SJCRH30 (cell line): Measurements from ENCODE around the gene SLC5A2. TPM values are rescaled to one million over a fixed set of nuclear protein-coding genes. Genes with fewer than 3 reads are reported as not detected.
A peak's percentile ranks its signal among the peaks of the same experiment; 100 is the strongest.

Experiments
- DNase-seq, 2 experiments: peaks; one replicate each; pipeline ENCODE4 v3.0.0-alpha.2; 2015 to 2020
- H3K27ac ChIP-seq: fragments of 250-450 bp; sonication (Bioruptor Pico); 2 replicates; pipeline ENCODE4 v1.5.1; 2020; ENCODE audit warnings: mild to moderate bottlenecking, moderate library complexity
- H3K27me3 ChIP-seq: fragments of 250-450 bp; sonication (Bioruptor Pico); 2 replicates; pipeline ENCODE4 v1.5.1; 2020; ENCODE audit warnings: mild to moderate bottlenecking, moderate library complexity
- H3K36me3 ChIP-seq: fragments of 250-450 bp; sonication (Bioruptor Pico); 2 replicates; pipeline ENCODE4 v1.5.1; 2020; ENCODE audit warnings: mild to moderate bottlenecking, moderate library complexity
- H3K4me1 ChIP-seq: fragments of 250-450 bp; sonication (Bioruptor Pico); 2 replicates; pipeline ENCODE4 v1.5.1; 2020; ENCODE audit warnings: mild to moderate bottlenecking, moderate library complexity
- H3K4me3 ChIP-seq: fragments of 250-450 bp; sonication (Bioruptor Pico); 2 replicates; pipeline ENCODE4 v1.5.1; 2020; ENCODE audit warnings: mild to moderate bottlenecking, moderate library complexity
- H3K9me3 ChIP-seq: fragments of 250-450 bp; sonication (Bioruptor Pico); replicated peaks from 2 replicates; pipeline ENCODE4 v1.5.1; 2020; ENCODE audit warnings: mild to moderate bottlenecking, moderate library complexity
- total RNA-seq: library from RNA; depleted of rRNA; stranded (reverse); fragments of >200 nt; shearing (Covaris generic); gene quantifications from 2 replicates; pipeline ENCODE4 v1.2.3, GENCODE V29; 2014

The SLC5A2 gene
- total RNA-seq, 1 experiment from 2014 or later: 0.04 TPM

- peak in 1 of 2 experiments; percentile 33 for DNase-seq
- no peaks in the 10 kb centered on the region for H3K9me3 ChIP-seq
- no peaks in the 10 kb centered on the region for H3K27me3 ChIP-seq
- no peaks in the 10 kb centered on the region for H3K4me1 ChIP-seq
- no peak overlapping the region for H3K4me3 ChIP-seq
- no peak overlapping the region for H3K27ac ChIP-seq
- no peaks in the 10 kb centered on the region for H3K36me3 ChIP-seq
Measured at GRCh38 chr16:31455601-31456314, 27.2 kb upstream of the SLC5A2 start.

DNA sequence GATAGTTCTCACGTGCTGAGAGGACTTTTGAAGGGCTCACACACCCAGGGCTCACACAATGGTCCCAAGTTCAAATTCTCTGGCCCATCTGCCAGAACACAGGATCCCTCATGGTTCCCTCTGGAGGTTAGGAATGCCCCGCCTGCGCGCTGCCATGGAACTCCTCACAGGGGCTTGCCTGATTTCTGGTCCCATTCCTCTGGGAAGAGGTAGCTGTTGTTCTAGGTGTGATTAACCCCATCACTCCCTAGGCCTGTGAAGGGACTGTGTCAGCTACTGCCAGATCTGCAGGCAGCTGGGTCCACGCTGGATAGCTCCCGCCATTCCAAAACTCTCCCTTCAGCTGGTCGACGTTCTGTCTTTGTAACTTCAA lies 25.9 kb upstream of the SLC5A2 start:
- Histone ChIP-seq H3K4me3 (no peak overlapping the region), H3K36me3 (no peaks in the 10 kb centered on the region), H3K9me3 (no peaks in the 10 kb centered on the region), H3K27me3 (no peaks in the 10 kb centered on the region), H3K27ac (no peak overlapping the region), H3K4me1 (no peaks in the 10 kb centered on the region)
- no peak for DNase-seq

GRCh38 chr16:31458073-31458843 lies 24.7 kb upstream of the SLC5A2 start:
- H3K36me3 ChIP-seq: no peaks in the 10 kb centered on the region
- H3K27me3 ChIP-seq: no peaks in the 10 kb centered on the region
- H3K9me3 ChIP-seq: no peaks in the 10 kb centered on the region
- peak overlapping the region; percentile 100 for H3K27ac ChIP-seq
- H3K4me3 ChIP-seq: peak overlapping the region; percentile 94
- H3K4me1 ChIP-seq: no peaks in the 10 kb centered on the region
- peak; percentile 43 to 54 for DNase-seq

- DNase-seq: peak; percentile 97 to 98
- H3K27ac ChIP-seq: peak within 1 kb of the TSS; percentile 100
- H3K9me3 ChIP-seq: no peaks in the 10 kb centered on the region
- H3K36me3 ChIP-seq: no peaks in the 10 kb centered on the region; the same call in 1 of the 2 replicates
- H3K4me1 ChIP-seq: no peaks in the 10 kb centered on the region
- peak within 1 kb of the TSS; percentile 94 for H3K4me3 ChIP-seq
- no peaks in the 10 kb centered on the region for H3K27me3 ChIP-seq
Measured at GRCh38 chr16:31458844-31459686, 23.9 kb upstream of the SLC5A2 start, which contains the start of gene ARMC5. ARMC5 (plus strand) TSS chr16:31459501; CDS start chr16:31459525, 24 bp downstream.

- peak; percentile 99 to 100 for DNase-seq
- peak overlapping the region; percentile 94 for H3K4me3 ChIP-seq
- no peaks in the 10 kb centered on the region; the same call in 1 of the 2 replicates for H3K36me3 ChIP-seq
- no peaks in the 10 kb centered on the region for H3K4me1 ChIP-seq
- no peaks in the 10 kb centered on the region for H3K27me3 ChIP-seq
- peak overlapping the region; percentile 100 for H3K27ac ChIP-seq
- H3K9me3 ChIP-seq: no peaks in the 10 kb centered on the region
Measured at GRCh38 chr16:31459687-31460581, 23.0 kb upstream of the SLC5A2 start.

DNA sequence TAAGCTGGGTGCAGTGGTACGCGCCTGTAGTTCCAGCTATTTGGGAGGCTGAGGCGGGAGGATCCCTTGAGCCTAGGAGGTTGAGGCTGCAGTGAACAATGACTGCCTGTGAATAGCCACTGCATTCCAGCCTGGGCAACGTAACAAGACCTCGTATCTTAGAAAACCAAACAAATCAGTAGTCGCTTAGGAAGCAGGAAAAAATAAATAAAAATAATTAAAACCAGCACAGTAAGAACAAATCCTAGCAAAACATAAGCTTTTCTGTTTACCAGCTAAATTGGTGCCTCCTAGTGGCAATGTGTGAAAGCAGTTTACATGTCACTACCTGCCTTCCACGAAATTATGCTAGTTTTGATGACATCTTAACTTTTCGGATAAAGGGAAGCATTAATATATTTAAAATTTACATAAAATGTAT lies 22.3 kb upstream of the SLC5A2 start:
- H3K27ac ChIP-seq: peak overlapping the region; percentile 100; the same call in 1 of the 2 replicates
- DNase-seq: peak in 1 of 2 experiments; percentile 47

DNA sequence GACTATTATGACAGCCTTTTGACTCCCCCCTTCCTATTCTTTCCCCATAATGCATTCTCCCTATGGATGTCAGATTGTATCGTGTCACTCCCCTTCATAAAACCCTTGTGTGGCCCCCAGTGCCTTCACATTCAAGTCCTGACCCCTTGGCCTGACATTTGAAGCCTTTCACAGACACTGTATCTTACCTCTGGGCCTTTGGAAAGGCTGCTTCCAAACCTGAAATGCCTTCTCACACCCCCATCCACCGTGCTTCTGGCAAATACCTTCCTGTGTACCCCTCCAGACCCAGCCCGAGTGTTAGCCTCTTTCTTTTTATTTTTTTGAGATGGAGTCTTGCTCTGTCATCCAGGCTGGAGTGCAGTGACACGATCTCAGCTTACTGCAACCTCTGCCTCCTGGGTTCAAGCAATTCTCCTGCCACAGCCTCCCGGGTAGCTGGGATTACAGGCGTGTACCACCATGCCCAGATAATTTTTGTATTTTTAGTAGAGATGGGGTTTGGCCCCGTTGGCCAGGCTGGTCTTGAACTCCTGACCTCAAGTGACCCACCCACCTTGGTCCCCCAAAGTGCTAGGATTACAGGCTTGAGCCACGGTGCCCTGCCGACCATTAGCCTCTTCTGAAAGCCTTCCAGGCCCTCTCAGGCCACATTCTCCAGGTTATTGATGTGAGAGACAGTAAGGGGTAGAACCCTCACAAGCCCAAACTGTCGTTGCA lies 21.6 kb upstream of the SLC5A2 start:
- no peaks in the 10 kb centered on the region for H3K4me1 ChIP-seq
- H3K27me3 ChIP-seq: no peaks in the 10 kb centered on the region
- DNase-seq: no peak
- no peaks in the 10 kb centered on the region for H3K9me3 ChIP-seq
- H3K27ac ChIP-seq: no peak overlapping the region
- no peak overlapping the region for H3K4me3 ChIP-seq
- H3K36me3 ChIP-seq: no peaks in the 10 kb centered on the region; the same call in 1 of the 2 replicates

More for the DNA sequence above, 22.3 kb upstream of the SLC5A2 start:
- no peaks in the 10 kb centered on the region for H3K27me3 ChIP-seq
- H3K4me3 ChIP-seq: peak overlapping the region; percentile 94
- H3K9me3 ChIP-seq: no peaks in the 10 kb centered on the region
- no peaks in the 10 kb centered on the region for H3K4me1 ChIP-seq
- no peaks in the 10 kb centered on the region; the same call in 1 of the 2 replicates for H3K36me3 ChIP-seq

GRCh38 chr16:31461921-31462804 lies 20.8 kb upstream of the SLC5A2 start:
- H3K4me1 ChIP-seq: no peaks in the 10 kb centered on the region

GRCh38 chr16:31464348-31464769 lies 18.6 kb upstream of the SLC5A2 start:
- Histone ChIP-seq H3K27me3 (no peaks in the 10 kb centered on the region), H3K27ac (no peak overlapping the region), H3K4me1 (no peaks in the 10 kb centered on the region), H3K36me3 (no peaks in the 10 kb centered on the region; the same call in 1 of the 2 replicates), H3K9me3 (no peaks in the 10 kb centered on the region), H3K4me3 (no peak overlapping the region)
- no peak for DNase-seq

More at GRCh38 chr16:31461921-31462804, 20.8 kb upstream of the SLC5A2 start:
- Histone ChIP-seq H3K36me3 (no peaks in the 10 kb centered on the region; the same call in 1 of the 2 replicates), H3K27me3 (no peaks in the 10 kb centered on the region), H3K9me3 (no peaks in the 10 kb centered on the region), H3K27ac (no peak overlapping the region), H3K4me3 (no peak overlapping the region)
- no peak for DNase-seq

DNA sequence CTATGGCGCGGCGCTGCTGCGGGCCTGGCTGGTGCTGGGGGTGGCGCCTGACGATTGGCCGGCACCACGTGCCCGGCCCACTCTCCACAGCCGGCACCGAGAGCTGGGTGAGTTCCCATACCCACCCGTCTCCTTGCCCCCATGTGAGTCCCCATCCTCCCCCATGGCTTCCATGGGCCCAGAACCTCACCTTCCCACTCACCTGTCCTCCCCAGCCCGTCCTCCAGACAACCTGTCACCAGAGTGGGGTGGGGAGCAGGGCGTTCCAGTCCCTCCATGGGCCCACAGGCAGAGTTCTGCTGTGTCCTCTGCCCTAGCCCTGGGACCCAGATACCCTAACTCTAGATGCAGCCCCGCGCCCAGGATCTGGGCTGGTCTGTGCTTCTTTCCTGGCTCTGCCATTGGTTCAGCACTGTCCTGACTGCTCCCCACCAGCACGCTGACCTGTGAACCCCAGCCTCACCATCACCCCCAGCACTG lies 18.1 kb upstream of the SLC5A2 start:
- Histone ChIP-seq H3K36me3 (no peaks in the 10 kb centered on the region; the same call in 1 of the 2 replicates), H3K27me3 (no peaks in the 10 kb centered on the region), H3K4me1 (no peaks in the 10 kb centered on the region), H3K4me3 (no peak overlapping the region), H3K27ac (no peak overlapping the region), H3K9me3 (no peaks in the 10 kb centered on the region)
- DNase-seq: no peak

DNA sequence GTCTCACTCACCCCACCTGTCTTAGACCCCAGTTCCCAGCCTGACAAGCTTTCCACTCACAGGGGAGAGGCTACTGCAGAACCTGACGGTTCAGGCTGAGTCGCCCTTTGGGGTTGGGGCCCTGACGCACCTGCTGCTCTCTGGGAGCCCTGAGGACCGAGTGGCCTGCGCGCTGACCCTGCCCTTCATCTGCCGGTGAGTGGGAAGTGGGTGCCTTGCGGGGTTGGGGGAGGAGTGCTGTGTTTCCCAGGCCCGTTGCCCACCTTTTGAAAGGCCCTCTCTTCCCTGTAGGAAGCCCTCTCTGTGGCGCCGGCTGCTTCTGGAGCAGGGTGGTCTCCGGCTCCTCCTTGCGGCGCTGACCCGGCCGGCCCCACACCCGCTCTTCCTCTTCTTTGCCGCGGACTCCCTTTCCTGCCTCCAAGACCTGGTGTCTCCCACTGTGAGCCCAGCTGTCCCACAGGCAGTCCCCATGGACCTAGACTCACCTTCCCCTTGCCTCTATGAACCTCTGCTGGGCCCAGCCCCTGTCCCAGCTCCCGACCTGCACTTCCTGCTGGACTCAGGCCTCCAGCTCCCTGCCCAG lies 17.0 kb upstream of the SLC5A2 start:
- Histone ChIP-seq H3K4me1 (no peaks in the 10 kb centered on the region), H3K36me3 (no peaks in the 10 kb centered on the region; the same call in 1 of the 2 replicates), H3K27ac (no peak overlapping the region), H3K9me3 (no peaks in the 10 kb centered on the region), H3K4me3 (no peak overlapping the region), H3K27me3 (no peaks in the 10 kb centered on the region)
- DNase-seq: no peak

- no peaks in the 10 kb centered on the region; the same call in 1 of the 2 replicates for H3K36me3 ChIP-seq
- H3K4me3 ChIP-seq: no peak overlapping the region
- H3K4me1 ChIP-seq: no peaks in the 10 kb centered on the region
- no peaks in the 10 kb centered on the region for H3K9me3 ChIP-seq
- DNase-seq: no peak
- no peak overlapping the region for H3K27ac ChIP-seq
- no peaks in the 10 kb centered on the region for H3K27me3 ChIP-seq
Measured at GRCh38 chr16:31466381-31466841, 16.5 kb upstream of the SLC5A2 start.
